Thyroid gland (tissue), 4 donors: ENCODE measurements around the gene CASKIN2.

Source experiments
- POLR2A ChIP-seq, 2 donors: fragments of 450-650 bp; IDR thresholded peaks; one replicate each; pipeline ENCODE4 v1.6.1; 2017; ENCODE audit warnings: antibody characterized with exemption in 2 of 2, mild to moderate bottlenecking in 2 of 2, moderate library complexity in 1 of 2
- TF ChIP-seq, protein P1 (sequence below), 6 experiments: fragments of 200-600 bp in 3 of 6; fragments of 450-650 bp in 3 of 6; sonication (generic) in 3 of 6; IDR thresholded peaks; one replicate each; pipeline ENCODE4 v1.5.1; 2016 to 2019; ENCODE audit warnings: antibody characterized with exemption in 6 of 6, mild to moderate bottlenecking in 2 of 6, inconsistent platforms in 1 of 6, moderate library complexity in 1 of 6

DNA sequence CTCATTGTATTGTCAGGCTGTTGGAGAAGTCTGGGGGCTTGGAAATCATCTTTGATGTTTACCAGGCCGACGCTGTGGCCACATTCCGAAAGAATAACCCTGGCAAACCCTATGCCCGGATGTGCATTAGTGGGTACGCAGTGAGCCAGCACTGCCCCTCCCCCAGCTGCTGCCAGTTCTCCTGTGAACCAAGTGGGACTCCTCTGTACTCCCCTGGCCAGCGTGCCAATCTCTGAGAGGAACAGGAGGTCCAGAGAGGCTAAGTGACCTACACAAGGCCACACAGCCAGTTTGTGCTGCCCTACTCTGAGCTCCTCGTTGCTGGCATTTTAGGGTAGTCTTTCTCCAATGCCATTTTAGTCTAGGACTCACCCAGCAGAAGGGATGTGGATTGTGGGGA lies 8.3 kb upstream of the CASKIN2 start:
- TF ChIP-seq, protein P1, sequence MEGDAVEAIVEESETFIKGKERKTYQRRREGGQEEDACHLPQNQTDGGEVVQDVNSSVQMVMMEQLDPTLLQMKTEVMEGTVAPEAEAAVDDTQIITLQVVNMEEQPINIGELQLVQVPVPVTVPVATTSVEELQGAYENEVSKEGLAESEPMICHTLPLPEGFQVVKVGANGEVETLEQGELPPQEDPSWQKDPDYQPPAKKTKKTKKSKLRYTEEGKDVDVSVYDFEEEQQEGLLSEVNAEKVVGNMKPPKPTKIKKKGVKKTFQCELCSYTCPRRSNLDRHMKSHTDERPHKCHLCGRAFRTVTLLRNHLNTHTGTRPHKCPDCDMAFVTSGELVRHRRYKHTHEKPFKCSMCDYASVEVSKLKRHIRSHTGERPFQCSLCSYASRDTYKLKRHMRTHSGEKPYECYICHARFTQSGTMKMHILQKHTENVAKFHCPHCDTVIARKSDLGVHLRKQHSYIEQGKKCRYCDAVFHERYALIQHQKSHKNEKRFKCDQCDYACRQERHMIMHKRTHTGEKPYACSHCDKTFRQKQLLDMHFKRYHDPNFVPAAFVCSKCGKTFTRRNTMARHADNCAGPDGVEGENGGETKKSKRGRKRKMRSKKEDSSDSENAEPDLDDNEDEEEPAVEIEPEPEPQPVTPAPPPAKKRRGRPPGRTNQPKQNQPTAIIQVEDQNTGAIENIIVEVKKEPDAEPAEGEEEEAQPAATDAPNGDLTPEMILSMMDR (IDR thresholded peaks at IDR 0.05): no peak
- no peak for TF ChIP-seq POLR2A (IDR thresholded peaks at IDR 0.05)
